HepG2 (cell line): ENCODE measurements around the gene RIPOR1. TPM values are rescaled to one million over a fixed set of nuclear protein-coding genes. Genes with fewer than 3 reads are reported as not detected.
A peak's percentile ranks its signal among the peaks of the same experiment; 100 is the strongest.

Source experiments
- E2F2 ChIP-seq: sonication (generic); formaldehyde crosslinking; IDR thresholded peaks from 2 replicates; pipeline ENCODE4 v1.4.0; 2020; ENCODE audit warnings: missing genetic modification reagents, borderline replicate concordance
- EEA1 ChIP-seq: sonication (generic); formaldehyde crosslinking; IDR thresholded peaks from 2 replicates; pipeline ENCODE4 v1.5.1; 2020; ENCODE audit warnings: mild to moderate bottlenecking, missing genetic modification reagents, borderline replicate concordance
- FOXM1 ChIP-seq: sonication (generic); formaldehyde crosslinking; IDR thresholded peaks from 2 replicates; pipeline ENCODE4 v1.5.0; 2020; ENCODE audit warnings: missing genetic modification reagents
- FOXO4 ChIP-seq: sonication (generic); formaldehyde crosslinking; conservative IDR thresholded peaks from 2 replicates; pipeline ENCODE4 v1.8.1; 2023; ENCODE audit warnings: missing genetic modification reagents
- MED8 ChIP-seq: sonication (generic); formaldehyde crosslinking; IDR thresholded peaks from 2 replicates; pipeline ENCODE4 v1.8.1; 2023; ENCODE audit warnings: mild to moderate bottlenecking, missing genetic modification reagents; ENCODE audit not compliant: insufficient replicate concordance
- MIXL1 ChIP-seq: IDR thresholded peaks from 2 replicates; pipeline ENCODE4 v1.6.1; 2016
- MTA1 ChIP-seq: sonication (generic); formaldehyde crosslinking; IDR thresholded peaks from 2 replicates; pipeline ENCODE4 v1.4.0; 2020; ENCODE audit warnings: missing genetic modification reagents, mild to moderate bottlenecking, borderline replicate concordance
- NFATC3 ChIP-seq: sonication (generic); formaldehyde crosslinking; IDR thresholded peaks from 2 replicates; pipeline ENCODE4 v1.5.1; 2020; ENCODE audit warnings: mild to moderate bottlenecking, missing genetic modification reagents
- NFRKB ChIP-seq: fragments of 450-650 bp; IDR thresholded peaks from 2 replicates; pipeline ENCODE4 v1.6.1; 2017
- PLRG1 ChIP-seq: fragments of 450-650 bp; conservative IDR thresholded peaks from 2 replicates; pipeline ENCODE4 v1.6.1; 2016
- POLR2A ChIP-seq, 2 experiments: IDR thresholded peaks; 2 replicates each; pipeline ENCODE4 v1.6.1; 2011; ENCODE audit warnings: low read depth in 2 of 2, low read length in 2 of 2, mild to moderate bottlenecking in 1 of 2, moderate library complexity in 1 of 2; ENCODE audit not compliant: insufficient read depth in 1 of 2
- PRDM4 ChIP-seq: sonication (generic); formaldehyde crosslinking; IDR thresholded peaks from 2 replicates; pipeline ENCODE4 v1.9.0; 2021; ENCODE audit warnings: missing genetic modification reagents, borderline replicate concordance
- RNF219 ChIP-seq: sonication (generic); formaldehyde crosslinking; IDR thresholded peaks from 2 replicates; pipeline ENCODE4 v1.5.0; 2020; ENCODE audit warnings: mild to moderate bottlenecking, missing genetic modification reagents
- SIX1 ChIP-seq: sonication (generic); formaldehyde crosslinking; IDR thresholded peaks from 2 replicates; pipeline ENCODE4 v1.4.0; 2020; ENCODE audit warnings: missing genetic modification reagents, borderline replicate concordance
- STAG1 ChIP-seq: sonication (generic); formaldehyde crosslinking; IDR thresholded peaks from 2 replicates; pipeline ENCODE4 v1.4.0; 2020; ENCODE audit warnings: missing genetic modification reagents
- TFDP1 ChIP-seq: IDR thresholded peaks from 2 replicates; pipeline ENCODE4 v1.6.1; 2016; ENCODE audit warnings: missing compliant biosample characterization, missing genetic modification reagents, borderline replicate concordance
- YEATS4 ChIP-seq: sonication (generic); formaldehyde crosslinking; IDR thresholded peaks from 2 replicates; pipeline ENCODE4 v1.4.0; 2020; ENCODE audit warnings: missing genetic modification reagents, borderline replicate concordance
- ZNF557 ChIP-seq: sonication (generic); formaldehyde crosslinking; IDR thresholded peaks from 2 replicates; pipeline ENCODE4 v1.4.0; 2020; ENCODE audit warnings: missing genetic modification reagents
- ZNF670 ChIP-seq: sonication (generic); formaldehyde crosslinking; IDR thresholded peaks from 2 replicates; pipeline ENCODE4 v1.8.0; 2022; ENCODE audit warnings: mild to moderate bottlenecking, missing genetic modification reagents, borderline replicate concordance
- ZNF709 ChIP-seq: sonication (generic); formaldehyde crosslinking; IDR thresholded peaks from 2 replicates; pipeline ENCODE4 v1.5.0; 2020; ENCODE audit warnings: mild to moderate bottlenecking, missing genetic modification reagents
- ZNF773 ChIP-seq: sonication (generic); formaldehyde crosslinking; IDR thresholded peaks from 2 replicates; pipeline ENCODE4 v1.4.0; 2020; ENCODE audit warnings: missing genetic modification reagents, borderline replicate concordance
- ZNF878 ChIP-seq: sonication (generic); formaldehyde crosslinking; IDR thresholded peaks from 2 replicates; pipeline ENCODE4 v1.8.1; 2023; ENCODE audit warnings: mild to moderate bottlenecking, missing genetic modification reagents, moderate library complexity
- polyA plus RNA-seq, 8 experiments: library from polyadenylated mRNA; depleted of rRNA in 3 of 8; stranded (reverse) in 7 of 8; unstranded in 1 of 8; fragments of >200 nt; fragmentation: Illumina TruSeq in 4 of 8; extraction: Trizol in 4 of 8; gene quantifications; 2 replicates each; pipeline versions ENCODE4 v1.2.1 to v1.2.3, GENCODE V29; 2011 to 2016; ENCODE audit warnings: low read depth in 4 of 8, missing spikeins in 1 of 8, mixed read lengths in 1 of 8; ENCODE audit not compliant: insufficient read depth in 1 of 8
- total RNA-seq, 5 experiments: library from RNA; depleted of rRNA; stranded (reverse); fragments of >200 nt; fragmentation: Illumina TruSeq; extraction: Trizol; gene quantifications; 2 replicates each; pipeline ENCODE4 v1.2.3, GENCODE V29; 2016; ENCODE audit warnings: low read depth in 1 of 5

The RIPOR1 gene
- total and polyA plus RNA-seq, 2 of the 13 experiments (the other 11 are each of a cell fraction or from before 2014, with no cell fraction given): 4.6 to 8.1 TPM

- TF ChIP-seq YEATS4: no peak
- TF ChIP-seq SIX1 (CRISPR knock-in tag): no peak
- TF ChIP-seq NFRKB: no peak
- no peak for TF ChIP-seq FOXM1 (CRISPR knock-in tag)
- no peak for TF ChIP-seq ZNF670 (CRISPR knock-in tag)
- peak; percentile 91 for TF ChIP-seq STAG1
- TF ChIP-seq TFDP1 (CRISPR knock-in tag): no peak
- no peak for TF ChIP-seq FOXO4
- TF ChIP-seq ZNF878 (CRISPR knock-in tag): no peak; the same call in 1 of the 2 replicates
- no peak for TF ChIP-seq RNF219 (CRISPR knock-in tag)
- TF ChIP-seq PLRG1: no peak
- TF ChIP-seq POLR2A (IDR thresholded peaks at IDR 0.05; ENCODE audit: insufficient read depth in 1 of 2, low read depth in 2 of 2, low read length in 2 of 2): no peak
- 0 out of 2 replicates have a peak, but pooled peaks have one; percentile 19 for TF ChIP-seq EEA1 (CRISPR knock-in tag)
- no peak for TF ChIP-seq ZNF557 (CRISPR knock-in tag)
- no peak for TF ChIP-seq PRDM4
- no peak for TF ChIP-seq MED8 (CRISPR knock-in tag)
- TF ChIP-seq MTA1: no peak
- TF ChIP-seq ZNF773 (CRISPR knock-in tag): no peak
- 0 out of 2 replicates have a peak, but pooled peaks have one; percentile 56 for TF ChIP-seq ZNF709
- TF ChIP-seq E2F2 (CRISPR knock-in tag): no peak
- no peak for TF ChIP-seq NFATC3 (CRISPR knock-in tag)
- 0 out of 2 replicates have a peak, but pooled peaks have one; percentile 42 for TF ChIP-seq MIXL1
These were observed 18.3 kb downstream of the RIPOR1 start (continued) for GRCh38 chr16:67546761-67547422.
